Adrenal gland (tissue), 5 donors: Measurements from ENCODE around the gene CDH6.

Experiments used
- CTCF ChIP-seq, 6 experiments: fragments of 450-650 bp in 4 of 6; fragments of 200-600 bp in 2 of 6; sonication (generic) in 1 of 6; IDR thresholded peaks; 1 replicate in 5 of 6; 2 replicates in 1 of 6; pipeline versions ENCODE4 v1.5.1 to v1.8.0; 2016 to 2021; ENCODE audit warnings: antibody characterized with exemption in 6 of 6, mild to moderate bottlenecking in 2 of 6, moderate library complexity in 1 of 6
- POLR2A ChIP-seq, 2 donors: fragments of 450-650 bp; IDR thresholded peaks; one replicate each; pipeline ENCODE4 v1.6.1; 2017; ENCODE audit warnings: antibody characterized with exemption in 2 of 2, mild to moderate bottlenecking in 2 of 2, moderate library complexity in 1 of 2
- donor health status: DM: no; HTN: no; CAD: no.

GRCh38 chr5:31364881-31365636, 171.6 kb downstream of the CDH6 start:
- TF ChIP-seq CTCF (IDR thresholded peaks at IDR 0.05) (no peak), POLR2A (IDR thresholded peaks at IDR 0.05) (no peak)
